CD4-positive, alpha-beta T cell treated with Interferon gamma for 1 hour (primary cell): ENCODE results near the gene GSTM3.
A peak's percentile ranks its signal among the peaks of the same experiment; 100 is the strongest.
"Not testable (repeated sequence)": the region's sequence is repeated elsewhere in the genome, so short reads cannot be mapped to it uniquely, and the experiment has no call there.

Source experiments
- DNase-seq: peaks from one replicate; pipeline ENCODE4 v3.0.0-alpha.2; 2020

The GSTM3 gene

DNA sequence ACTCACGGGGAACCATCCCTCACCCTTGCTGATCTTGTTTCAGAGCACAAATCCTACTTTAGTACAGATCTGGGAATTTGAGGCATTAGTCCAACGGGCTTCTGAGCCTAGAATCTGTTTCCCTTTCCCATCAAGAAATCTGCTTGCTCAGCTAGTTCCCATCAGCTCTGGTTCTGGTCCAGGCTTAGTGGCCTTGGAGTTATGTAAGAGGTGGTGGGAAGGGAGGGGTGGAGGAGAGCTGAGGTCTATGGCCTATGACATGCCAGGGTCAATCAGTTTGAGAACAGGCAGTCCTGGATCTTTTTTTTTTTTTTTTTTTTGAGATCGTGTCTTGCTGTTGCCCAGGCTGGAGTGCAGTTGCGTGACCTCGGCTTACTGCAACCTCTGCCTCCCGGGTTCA, 49.1 kb downstream of the GSTM3 start:
- no peak for DNase-seq

DNA sequence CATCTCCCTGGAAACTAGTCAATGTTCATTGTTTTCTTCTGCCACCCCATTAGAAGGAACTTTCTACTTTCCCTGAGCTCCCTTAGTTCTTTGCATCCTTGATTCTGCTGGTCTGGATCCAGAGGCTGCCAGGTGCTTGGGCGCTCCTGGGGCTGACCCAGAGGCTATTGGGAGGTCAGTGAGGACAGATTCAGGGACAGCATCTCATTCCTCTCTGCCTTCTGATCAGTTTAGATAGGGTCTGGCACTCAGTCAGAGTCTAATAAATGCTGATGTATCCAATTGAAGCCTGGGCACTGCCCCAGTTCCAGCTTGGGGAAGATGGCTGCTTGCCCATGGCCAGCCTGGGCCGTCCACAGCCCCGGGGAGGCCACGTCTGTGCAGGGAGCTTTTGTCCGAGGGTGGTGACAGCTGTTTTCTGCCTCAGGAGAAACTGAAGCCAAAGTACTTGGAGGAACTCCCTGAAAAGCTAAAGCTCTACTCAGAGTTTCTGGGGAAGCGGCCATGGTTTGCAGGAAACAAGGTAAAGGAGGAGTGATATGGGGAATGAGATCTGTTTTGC, 50.9 kb downstream of the GSTM3 start:
- no peak for DNase-seq

DNA sequence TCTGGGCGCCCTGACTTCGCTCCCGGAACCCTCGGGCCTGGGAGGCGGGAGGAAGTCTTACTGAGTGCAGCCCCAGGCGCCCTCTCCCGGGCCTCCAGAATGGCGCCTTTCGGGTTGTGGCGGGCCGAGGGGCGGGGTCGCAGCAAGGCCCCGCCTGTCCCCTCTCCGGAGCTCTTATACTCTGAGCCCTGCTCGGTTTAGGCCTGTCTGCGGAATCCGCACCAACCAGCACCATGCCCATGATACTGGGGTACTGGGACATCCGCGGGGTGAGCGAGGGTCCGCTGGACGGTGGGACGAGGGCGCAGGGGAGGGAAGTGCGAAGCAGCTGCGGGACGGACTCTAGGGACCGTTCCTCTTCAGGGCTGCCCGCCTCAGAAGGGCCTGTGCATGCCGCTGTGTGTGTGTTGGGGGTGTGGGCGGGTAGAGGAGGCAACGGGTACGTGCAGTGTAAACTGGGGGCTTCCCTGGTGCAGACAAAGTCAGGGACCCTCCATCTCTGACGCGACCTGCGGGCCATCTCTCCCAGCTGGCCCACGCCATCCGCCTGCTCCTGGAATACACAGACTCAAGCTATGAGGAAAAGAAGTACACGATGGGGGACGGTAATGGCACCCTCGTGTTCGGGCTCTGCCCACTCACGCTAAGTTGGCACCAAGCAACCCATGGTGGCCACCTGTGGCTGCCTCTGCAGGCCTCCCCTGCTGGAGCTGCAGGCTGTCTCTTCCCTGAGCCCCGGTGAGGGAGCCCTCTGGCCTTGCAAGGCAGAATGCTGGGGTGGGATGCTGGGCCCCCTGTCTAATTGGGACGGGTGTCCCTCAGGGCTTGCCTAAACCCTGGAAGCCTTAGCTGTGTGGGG, 53.0 kb downstream of the GSTM3 start, which contains the start of gene GSTM1:
GSTM1 (plus strand) TSS at position 177 of the 859 bp plus-strand sequence; CDS start at position 234, 57 bp downstream.
- DNase-seq, result peak; percentile 77

DNA sequence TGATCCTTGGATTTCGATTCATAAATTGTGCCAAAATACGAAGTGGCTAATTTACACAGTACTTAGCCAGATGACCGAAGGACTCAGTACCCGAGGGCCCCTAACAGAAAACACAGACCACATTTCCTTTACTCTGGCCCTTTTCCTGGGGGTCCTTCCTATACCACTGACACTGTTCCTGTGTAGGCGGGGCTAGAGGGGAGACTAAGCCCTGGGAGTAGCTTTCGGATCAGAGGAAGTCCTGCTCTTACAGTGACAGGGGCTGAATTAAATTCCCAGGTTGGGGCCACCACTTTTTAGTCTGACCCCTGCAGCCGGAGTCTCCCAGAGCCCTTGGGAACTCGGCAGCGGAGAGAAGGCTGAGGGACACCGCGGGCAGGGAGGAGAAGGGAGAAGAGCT, 53.7 kb downstream of the GSTM3 start:
- DNase-seq, result not testable (repeated sequence)

DNA sequence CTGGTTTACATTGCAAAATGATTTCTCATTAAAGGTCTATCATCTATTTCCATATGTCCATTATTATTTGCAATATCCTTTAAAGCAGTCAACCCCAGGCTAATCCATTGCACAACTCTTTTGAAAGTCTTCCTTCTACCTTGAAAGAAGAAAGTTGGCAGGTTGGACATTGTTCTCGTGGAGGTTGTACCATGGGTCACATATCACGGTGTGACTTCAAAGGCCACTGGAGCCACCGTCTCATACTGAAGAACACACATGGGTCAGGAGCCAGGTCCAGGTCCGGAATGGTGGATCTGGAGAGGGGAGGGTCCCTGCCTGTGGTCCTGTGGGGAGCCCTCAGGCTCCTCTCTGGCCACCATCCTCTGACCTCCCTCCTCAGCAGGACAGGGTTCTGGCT, 54.9 kb downstream of the GSTM3 start:
- DNase-seq, result not testable (repeated sequence)

DNA sequence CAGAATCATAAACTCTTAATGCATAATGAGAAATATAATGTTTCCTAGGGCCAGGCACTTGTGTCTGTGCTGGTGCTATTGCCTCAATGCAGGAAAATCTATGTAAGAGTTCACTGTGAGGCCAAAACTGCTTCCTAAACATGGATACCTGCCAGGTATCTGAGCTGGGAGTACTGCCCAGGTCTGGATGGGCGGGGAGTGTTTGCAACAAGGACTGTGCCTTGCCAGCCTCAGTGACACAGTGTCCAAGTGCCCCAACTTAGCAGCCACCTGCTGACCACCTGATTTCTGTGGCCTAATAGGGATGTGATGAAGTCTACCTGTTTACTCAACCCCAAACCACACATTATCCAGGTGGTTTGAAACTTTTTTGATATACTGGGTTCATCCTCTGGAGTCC, 55.4 kb downstream of the GSTM3 start:
- DNase-seq, result not testable (repeated sequence)

DNA sequence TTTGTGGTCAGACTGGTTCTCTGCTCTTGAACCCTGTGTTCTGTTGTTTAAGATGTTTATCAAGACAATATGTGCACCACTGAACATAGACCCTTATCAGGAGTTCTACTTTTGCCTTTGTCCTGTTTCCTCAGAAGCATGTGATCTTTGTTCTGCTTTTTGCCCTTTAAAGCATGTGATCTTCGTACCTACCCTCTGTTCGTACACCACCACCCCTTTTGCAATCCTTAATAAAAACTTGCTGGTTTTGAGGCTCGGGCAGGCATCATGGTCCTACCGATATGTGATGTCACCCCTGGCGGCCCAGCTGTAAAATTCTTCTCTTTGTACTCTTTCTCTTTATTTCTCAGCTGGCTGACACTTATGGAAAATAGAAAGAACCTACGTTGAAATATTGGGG, 56.1 kb downstream of the GSTM3 start:
- DNase-seq, result not testable (repeated sequence)
